Neural cell (in vitro differentiated cells): ENCODE data around the gene KIRREL3. TPM values are rescaled to one million over a fixed set of nuclear protein-coding genes. Genes with fewer than 3 reads are reported as not detected.

Source experiments
- H2AFZ ChIP-seq: fragments of 200-600, 300-800 bp; sonication (generic), shearing (Covaris generic); 2 replicates; pipeline ENCODE4 v1.6.0; 2014; ENCODE audit warnings: low read depth, mild to moderate bottlenecking, antibody characterized with exemption, low read length, moderate library complexity
- H3F3A ChIP-seq: fragments of 200-600 bp; shearing (Covaris generic); 2 replicates; pipeline ENCODE4 v1.6.1; 2016; ENCODE audit warnings: mild to moderate bottlenecking, moderate library complexity, mixed read lengths, antibody characterized with exemption, low read length; ENCODE audit not compliant: insufficient read depth, poor library complexity, severe bottlenecking
- H3K27ac ChIP-seq: fragments of 200-600, 300-800 bp; sonication (generic), shearing (Covaris generic); 2 replicates; pipeline ENCODE4 v1.5.1; 2014; ENCODE audit warnings: mild to moderate bottlenecking, low read length, moderate library complexity
- H3K27me3 ChIP-seq: fragments of 300-800, 200-600 bp; sonication (generic), shearing (Covaris generic); 2 replicates; pipeline ENCODE4 v1.6.0; 2014; ENCODE audit warnings: mild to moderate bottlenecking, low read depth, low read length, moderate library complexity; ENCODE audit not compliant: insufficient read depth
- H3K36me3 ChIP-seq: fragments of 300-800, 200-600 bp; sonication (generic), shearing (Covaris generic); 2 replicates; pipeline ENCODE4 v1.5.1; 2014; ENCODE audit warnings: mild to moderate bottlenecking, antibody characterized with exemption, low read length, moderate library complexity; ENCODE audit not compliant: insufficient read depth
- H3K4me2 ChIP-seq: fragments of 300-800, 200-600 bp; sonication (generic), shearing (Covaris generic); 2 replicates; pipeline ENCODE4 v1.6.0; 2014; ENCODE audit warnings: mild to moderate bottlenecking, low read length
- H3K4me3 ChIP-seq: fragments of 300-800, 200-600 bp; sonication (generic), shearing (Covaris generic); 2 replicates; pipeline ENCODE4 v1.5.1; 2014; ENCODE audit warnings: mild to moderate bottlenecking, low read length, moderate library complexity
- H3K79me2 ChIP-seq: fragments of 200-600 bp; shearing (Covaris generic); replicated peaks from 2 replicates; pipeline ENCODE4 v1.6.0; 2014; ENCODE audit warnings: mild to moderate bottlenecking, low read length, moderate library complexity; ENCODE audit not compliant: insufficient read depth
- H3K9ac ChIP-seq: fragments of 300-800, 200-600 bp; sonication (generic), shearing (Covaris generic); 2 replicates; pipeline ENCODE4 v1.6.1; 2016; ENCODE audit warnings: mild to moderate bottlenecking, low read length, mixed read lengths
- H3K9me2 ChIP-seq: fragments of 200-600 bp; shearing (Covaris generic); 2 replicates; pipeline ENCODE4 v1.6.1; 2016; ENCODE audit warnings: mild to moderate bottlenecking, low read length, mixed read lengths; ENCODE audit not compliant: insufficient read depth
- H3K9me3 ChIP-seq: fragments of 200-600, 300-800 bp; sonication (generic), shearing (Covaris generic); 2 replicates; pipeline ENCODE4 v1.6.1; 2016; ENCODE audit warnings: mild to moderate bottlenecking, mixed run types, low read length, moderate library complexity, mixed read lengths
- H4K20me1 ChIP-seq: fragments of 200-600 bp; shearing (Covaris generic); 2 replicates; pipeline ENCODE4 v1.6.1; 2016; ENCODE audit warnings: mild to moderate bottlenecking, mixed run types; ENCODE audit not compliant: insufficient read depth
- CTCF ChIP-seq: fragments of 450-650 bp; IDR thresholded peaks from 2 replicates; pipeline ENCODE4 v1.5.1; 2014; ENCODE audit warnings: antibody characterized with exemption, mild to moderate bottlenecking, moderate library complexity; ENCODE audit not compliant: poor library complexity, severe bottlenecking
- EP300 ChIP-seq: fragments of 450-650 bp; conservative IDR thresholded peaks from 2 replicates; pipeline ENCODE4 v1.6.1; 2014; ENCODE audit warnings: antibody characterized with exemption, mild to moderate bottlenecking, moderate library complexity; ENCODE audit not compliant: poor library complexity, severe bottlenecking
- EZH2 ChIP-seq: fragments of 200-600, 300-800 bp; shearing (Covaris generic), sonication (generic); IDR thresholded peaks from 2 replicates; pipeline ENCODE4 v1.6.1; 2014; ENCODE audit warnings: antibody characterized with exemption, low read length, borderline replicate concordance, mild to moderate bottlenecking; ENCODE audit not compliant: insufficient read depth, poor library complexity, severe bottlenecking
- MXI1 ChIP-seq: fragments of 450-650 bp; conservative IDR thresholded peaks from 2 replicates; pipeline ENCODE4 v1.6.1; 2014; ENCODE audit warnings: antibody characterized with exemption, mild to moderate bottlenecking; ENCODE audit not compliant: poor library complexity, severe bottlenecking
- POLR2AphosphoS5 ChIP-seq: IDR thresholded peaks from 2 replicates; pipeline ENCODE4 v1.6.1; 2012
- RAD21 ChIP-seq: fragments of 450-650 bp; conservative IDR thresholded peaks from 2 replicates; pipeline ENCODE4 v1.6.1; 2014; ENCODE audit warnings: antibody characterized with exemption, mild to moderate bottlenecking, moderate library complexity
- REST ChIP-seq: IDR thresholded peaks from 2 replicates; pipeline ENCODE4 v1.6.1; 2012; ENCODE audit warnings: borderline replicate concordance
- SMC3 ChIP-seq: fragments of 450-650 bp; conservative IDR thresholded peaks from 2 replicates; pipeline ENCODE4 v1.6.1; 2014; ENCODE audit warnings: antibody characterized with exemption, mild to moderate bottlenecking, moderate library complexity; ENCODE audit not compliant: poor library complexity
- TAF1 ChIP-seq: IDR thresholded peaks from 2 replicates; pipeline ENCODE4 v1.6.1; 2012; ENCODE audit warnings: low read depth
- polyA plus RNA-seq: library from polyadenylated mRNA; depleted of rRNA; stranded (reverse); fragments of >200 nt; gene quantifications from 2 replicates; pipeline ENCODE4 v1.2.3, GENCODE V29; 2014

Gene KIRREL3
- polyA plus RNA-seq, 1 donor from 2014 or later = 23.8 TPM

GRCh38 chr11:127027000-127027399 lies 26.4 kb upstream of the KIRREL3 start:
- H3K4me3 ChIP-seq = no peak overlapping the region
- H3K36me3 ChIP-seq = no peaks in the 10 kb centered on the region
- H3F3A ChIP-seq = no peaks in the 10 kb centered on the region
- TF ChIP-seq TAF1 (no peak), EZH2 (no peak), RAD21 (no peak), REST (no peak), SMC3 (no peak), CTCF (no peak), EP300 (no peak), POLR2AphosphoS5 (no peak), MXI1 (no peak)
- no peak overlapping the region for H3K4me2 ChIP-seq
- H3K9me2 ChIP-seq = no peaks in the 10 kb centered on the region
- H2AFZ ChIP-seq = no peak overlapping the region
- H3K9ac ChIP-seq = no peak overlapping the region
- H3K9me3 ChIP-seq = no peaks in the 10 kb centered on the region
- H3K27ac ChIP-seq = no peak overlapping the region
- no peaks in the 10 kb centered on the region for H4K20me1 ChIP-seq
- H3K79me2 ChIP-seq = no peaks in the 10 kb centered on the region
- no peaks in the 10 kb centered on the region for H3K27me3 ChIP-seq

DNA sequence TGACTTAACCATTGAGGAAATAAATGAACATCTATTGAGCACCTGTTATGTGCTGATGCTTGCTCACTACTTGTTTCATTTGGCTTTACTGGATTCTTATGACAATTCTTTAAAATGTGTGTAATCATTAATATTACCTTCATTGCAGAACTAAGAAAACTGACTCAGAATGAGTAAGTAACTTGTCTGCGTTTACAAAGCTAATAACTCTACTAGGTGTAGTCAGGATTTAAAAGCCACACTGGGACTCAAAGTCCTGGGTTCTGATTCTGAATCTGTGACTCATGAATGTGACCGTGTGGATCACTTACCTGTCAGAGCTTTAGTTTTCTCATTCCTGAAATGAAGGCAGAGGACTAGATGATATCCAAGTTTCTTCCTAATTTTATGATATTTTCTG lies 23.4 kb upstream of the KIRREL3 start:
- H3K9me2 ChIP-seq = no peaks in the 10 kb centered on the region
- no peaks in the 10 kb centered on the region for H3K9me3 ChIP-seq
- H4K20me1 ChIP-seq = no peaks in the 10 kb centered on the region
- H3K79me2 ChIP-seq = no peaks in the 10 kb centered on the region
- no peak overlapping the region for H3K4me2 ChIP-seq
- H3F3A ChIP-seq = no peaks in the 10 kb centered on the region
- no peaks in the 10 kb centered on the region for H3K27me3 ChIP-seq
- no peaks in the 10 kb centered on the region for H3K36me3 ChIP-seq
- TF ChIP-seq REST (no peak), MXI1 (no peak), EP300 (no peak), CTCF (no peak), POLR2AphosphoS5 (no peak)
- no peak overlapping the region for H3K9ac ChIP-seq
- no peak overlapping the region for H3K4me3 ChIP-seq
- H3K27ac ChIP-seq = no peak overlapping the region
- H2AFZ ChIP-seq = no peak overlapping the region
